K562 treated with DMSO at 1 percent for 12 hours (cell line): ENCODE measurements around the gene AOAH. TPM values are rescaled to one million over a fixed set of nuclear protein-coding genes. Genes with fewer than 3 reads are reported as not detected.

Experiments
- total RNA-seq: library from RNA; unstranded; fragments of 300-600 nt; gene quantifications from 2 replicates; pipeline ENCODE4 v1.2.3, GENCODE V29; 2022; ENCODE audit not compliant: insufficient read depth

The AOAH gene, protein sequence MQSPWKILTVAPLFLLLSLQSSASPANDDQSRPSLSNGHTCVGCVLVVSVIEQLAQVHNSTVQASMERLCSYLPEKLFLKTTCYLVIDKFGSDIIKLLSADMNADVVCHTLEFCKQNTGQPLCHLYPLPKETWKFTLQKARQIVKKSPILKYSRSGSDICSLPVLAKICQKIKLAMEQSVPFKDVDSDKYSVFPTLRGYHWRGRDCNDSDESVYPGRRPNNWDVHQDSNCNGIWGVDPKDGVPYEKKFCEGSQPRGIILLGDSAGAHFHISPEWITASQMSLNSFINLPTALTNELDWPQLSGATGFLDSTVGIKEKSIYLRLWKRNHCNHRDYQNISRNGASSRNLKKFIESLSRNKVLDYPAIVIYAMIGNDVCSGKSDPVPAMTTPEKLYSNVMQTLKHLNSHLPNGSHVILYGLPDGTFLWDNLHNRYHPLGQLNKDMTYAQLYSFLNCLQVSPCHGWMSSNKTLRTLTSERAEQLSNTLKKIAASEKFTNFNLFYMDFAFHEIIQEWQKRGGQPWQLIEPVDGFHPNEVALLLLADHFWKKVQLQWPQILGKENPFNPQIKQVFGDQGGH
- total RNA-seq, result not detected in 2 replicates

DNA sequence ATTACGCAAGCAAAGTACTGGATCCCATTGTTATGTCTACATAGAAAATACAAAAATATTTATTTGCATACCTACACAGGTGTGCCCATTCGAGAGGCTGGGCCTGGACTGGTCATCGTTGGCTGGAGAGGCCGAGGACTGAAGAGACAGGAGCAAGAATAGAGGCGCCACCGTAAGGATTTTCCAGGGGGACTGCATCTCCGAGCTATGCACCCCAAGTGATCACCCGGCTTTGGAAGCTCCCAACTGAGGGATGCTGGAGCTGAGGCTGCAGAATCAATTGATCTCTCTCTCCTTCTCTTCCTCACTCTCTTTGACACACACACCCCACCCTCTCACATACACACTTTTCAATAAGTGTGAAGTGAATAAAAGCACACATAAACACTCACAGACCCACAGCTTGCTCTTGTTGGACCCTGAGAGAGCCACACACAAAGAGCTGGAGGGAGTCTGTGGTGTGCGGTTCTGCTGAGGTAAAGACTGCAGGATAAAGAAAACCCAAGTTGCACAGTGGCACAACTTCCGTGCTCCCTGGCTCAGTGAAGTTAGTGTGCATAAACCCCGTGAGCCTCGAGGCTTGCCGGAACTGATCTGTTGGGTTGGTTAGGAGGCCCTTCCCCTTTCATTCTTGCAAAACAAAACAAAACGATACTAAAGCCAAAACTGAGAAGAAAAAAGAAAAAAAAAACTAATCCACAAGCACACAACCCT is at the start of gene AOAH:
TSS of gene AOAH (minus strand) at position 544 of the 714 bp plus-strand sequence. CDS start at position 198, 346 bp downstream.

